ENCODE results near the gene RHBDF1.

DNA sequence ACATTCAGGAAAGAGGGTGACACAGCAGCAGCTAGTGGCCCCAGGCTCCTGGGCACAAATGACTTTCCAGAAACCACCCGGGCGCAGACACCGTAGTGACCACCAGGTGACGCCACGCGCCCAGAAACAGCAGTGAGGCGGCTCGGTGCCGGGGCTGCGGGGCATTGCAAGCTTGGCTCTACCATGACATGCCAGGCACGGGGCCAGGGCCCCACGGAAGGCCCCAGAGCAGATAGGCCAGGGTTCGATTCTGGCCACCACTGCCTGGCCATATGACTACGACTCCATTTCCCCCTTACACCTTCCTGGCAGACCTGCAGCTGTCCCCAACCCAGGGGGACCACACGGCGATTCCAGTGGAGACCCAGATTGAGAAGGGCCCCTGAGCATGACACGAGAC lies 6.7 kb downstream of the RHBDF1 start:
- TF ChIP-seq, protein P1, sequence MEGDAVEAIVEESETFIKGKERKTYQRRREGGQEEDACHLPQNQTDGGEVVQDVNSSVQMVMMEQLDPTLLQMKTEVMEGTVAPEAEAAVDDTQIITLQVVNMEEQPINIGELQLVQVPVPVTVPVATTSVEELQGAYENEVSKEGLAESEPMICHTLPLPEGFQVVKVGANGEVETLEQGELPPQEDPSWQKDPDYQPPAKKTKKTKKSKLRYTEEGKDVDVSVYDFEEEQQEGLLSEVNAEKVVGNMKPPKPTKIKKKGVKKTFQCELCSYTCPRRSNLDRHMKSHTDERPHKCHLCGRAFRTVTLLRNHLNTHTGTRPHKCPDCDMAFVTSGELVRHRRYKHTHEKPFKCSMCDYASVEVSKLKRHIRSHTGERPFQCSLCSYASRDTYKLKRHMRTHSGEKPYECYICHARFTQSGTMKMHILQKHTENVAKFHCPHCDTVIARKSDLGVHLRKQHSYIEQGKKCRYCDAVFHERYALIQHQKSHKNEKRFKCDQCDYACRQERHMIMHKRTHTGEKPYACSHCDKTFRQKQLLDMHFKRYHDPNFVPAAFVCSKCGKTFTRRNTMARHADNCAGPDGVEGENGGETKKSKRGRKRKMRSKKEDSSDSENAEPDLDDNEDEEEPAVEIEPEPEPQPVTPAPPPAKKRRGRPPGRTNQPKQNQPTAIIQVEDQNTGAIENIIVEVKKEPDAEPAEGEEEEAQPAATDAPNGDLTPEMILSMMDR (IDR thresholded peaks at IDR 0.05) = peak; percentile 86 to 98 (median 96)
- TF ChIP-seq POLR2A (IDR thresholded peaks at IDR 0.05) = no peak

Measured in prostate gland (tissue), 2 donors.